ENCODE measurements around the gene DIP2C.

DNA sequence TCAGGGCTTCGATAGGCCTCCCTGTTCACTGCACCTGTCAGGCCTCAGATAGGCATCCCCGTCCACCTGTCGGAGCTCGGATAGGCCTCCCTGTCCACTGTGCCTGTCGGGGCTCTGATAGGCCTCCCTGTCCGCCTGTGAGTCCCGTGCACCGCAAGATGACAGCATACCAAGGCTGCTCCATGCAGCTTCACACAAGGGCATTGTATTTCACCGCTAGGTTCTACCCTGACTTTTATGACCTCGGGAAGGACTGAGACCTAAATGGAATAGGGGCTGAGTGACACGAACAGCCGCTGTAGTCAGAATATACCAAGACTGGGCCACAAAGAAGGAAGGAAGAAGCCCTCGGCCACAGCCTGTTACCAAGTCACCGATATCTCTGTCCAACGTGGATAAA lies 271.2 kb downstream of the DIP2C start:
- TF ChIP-seq SP1 (CRISPR knock-in tag; conservative IDR thresholded peaks at IDR 0.05) (no peak), FOXJ3 (CRISPR knock-in tag; IDR thresholded peaks at IDR 0.05; ENCODE audit: borderline replicate concordance) (no peak), CREB1 (CRISPR knock-in tag; IDR thresholded peaks at IDR 0.05) (no peak), JUN (CRISPR knock-in tag; IDR thresholded peaks at IDR 0.05) (no peak), ZBTB21 (CRISPR knock-in tag; IDR thresholded peaks at IDR 0.05; ENCODE audit: borderline replicate concordance) (no peak)
- TF ChIP-seq, protein P1, sequence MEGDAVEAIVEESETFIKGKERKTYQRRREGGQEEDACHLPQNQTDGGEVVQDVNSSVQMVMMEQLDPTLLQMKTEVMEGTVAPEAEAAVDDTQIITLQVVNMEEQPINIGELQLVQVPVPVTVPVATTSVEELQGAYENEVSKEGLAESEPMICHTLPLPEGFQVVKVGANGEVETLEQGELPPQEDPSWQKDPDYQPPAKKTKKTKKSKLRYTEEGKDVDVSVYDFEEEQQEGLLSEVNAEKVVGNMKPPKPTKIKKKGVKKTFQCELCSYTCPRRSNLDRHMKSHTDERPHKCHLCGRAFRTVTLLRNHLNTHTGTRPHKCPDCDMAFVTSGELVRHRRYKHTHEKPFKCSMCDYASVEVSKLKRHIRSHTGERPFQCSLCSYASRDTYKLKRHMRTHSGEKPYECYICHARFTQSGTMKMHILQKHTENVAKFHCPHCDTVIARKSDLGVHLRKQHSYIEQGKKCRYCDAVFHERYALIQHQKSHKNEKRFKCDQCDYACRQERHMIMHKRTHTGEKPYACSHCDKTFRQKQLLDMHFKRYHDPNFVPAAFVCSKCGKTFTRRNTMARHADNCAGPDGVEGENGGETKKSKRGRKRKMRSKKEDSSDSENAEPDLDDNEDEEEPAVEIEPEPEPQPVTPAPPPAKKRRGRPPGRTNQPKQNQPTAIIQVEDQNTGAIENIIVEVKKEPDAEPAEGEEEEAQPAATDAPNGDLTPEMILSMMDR (IDR thresholded peaks at IDR 0.05): no peak
- TF ChIP-seq, protein P2, sequence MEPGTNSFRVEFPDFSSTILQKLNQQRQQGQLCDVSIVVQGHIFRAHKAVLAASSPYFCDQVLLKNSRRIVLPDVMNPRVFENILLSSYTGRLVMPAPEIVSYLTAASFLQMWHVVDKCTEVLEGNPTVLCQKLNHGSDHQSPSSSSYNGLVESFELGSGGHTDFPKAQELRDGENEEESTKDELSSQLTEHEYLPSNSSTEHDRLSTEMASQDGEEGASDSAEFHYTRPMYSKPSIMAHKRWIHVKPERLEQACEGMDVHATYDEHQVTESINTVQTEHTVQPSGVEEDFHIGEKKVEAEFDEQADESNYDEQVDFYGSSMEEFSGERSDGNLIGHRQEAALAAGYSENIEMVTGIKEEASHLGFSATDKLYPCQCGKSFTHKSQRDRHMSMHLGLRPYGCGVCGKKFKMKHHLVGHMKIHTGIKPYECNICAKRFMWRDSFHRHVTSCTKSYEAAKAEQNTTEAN (CRISPR knock-in tag; IDR thresholded peaks at IDR 0.05): no peak
- TF ChIP-seq, protein P3, sequence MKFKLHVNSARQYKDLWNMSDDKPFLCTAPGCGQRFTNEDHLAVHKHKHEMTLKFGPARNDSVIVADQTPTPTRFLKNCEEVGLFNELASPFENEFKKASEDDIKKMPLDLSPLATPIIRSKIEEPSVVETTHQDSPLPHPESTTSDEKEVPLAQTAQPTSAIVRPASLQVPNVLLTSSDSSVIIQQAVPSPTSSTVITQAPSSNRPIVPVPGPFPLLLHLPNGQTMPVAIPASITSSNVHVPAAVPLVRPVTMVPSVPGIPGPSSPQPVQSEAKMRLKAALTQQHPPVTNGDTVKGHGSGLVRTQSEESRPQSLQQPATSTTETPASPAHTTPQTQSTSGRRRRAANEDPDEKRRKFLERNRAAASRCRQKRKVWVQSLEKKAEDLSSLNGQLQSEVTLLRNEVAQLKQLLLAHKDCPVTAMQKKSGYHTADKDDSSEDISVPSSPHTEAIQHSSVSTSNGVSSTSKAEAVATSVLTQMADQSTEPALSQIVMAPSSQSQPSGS (CRISPR knock-in tag; IDR thresholded peaks at IDR 0.05; ENCODE audit: borderline replicate concordance, low read depth): no peak

Data from WTC11 (cell line).